ENCODE measurements around the gene SORCS2.

GRCh38 chr4:7498446-7499200 is 306.3 kb downstream of the SORCS2 start:
- TF ChIP-seq GATA2 (IDR thresholded peaks at IDR 0.05; ENCODE audit: low read depth, low read length) (no peak), GATA3 (IDR thresholded peaks at IDR 0.05; ENCODE audit: low read depth, low read length) (no peak)

Data from SH-SY5Y (cell line).